ENCODE results near the gene AHCYL2.
"Not testable (repeated sequence)": the region's sequence is repeated elsewhere in the genome, so short reads cannot be mapped to it uniquely, and the experiment has no call there.

Gene AHCYL2

DNA sequence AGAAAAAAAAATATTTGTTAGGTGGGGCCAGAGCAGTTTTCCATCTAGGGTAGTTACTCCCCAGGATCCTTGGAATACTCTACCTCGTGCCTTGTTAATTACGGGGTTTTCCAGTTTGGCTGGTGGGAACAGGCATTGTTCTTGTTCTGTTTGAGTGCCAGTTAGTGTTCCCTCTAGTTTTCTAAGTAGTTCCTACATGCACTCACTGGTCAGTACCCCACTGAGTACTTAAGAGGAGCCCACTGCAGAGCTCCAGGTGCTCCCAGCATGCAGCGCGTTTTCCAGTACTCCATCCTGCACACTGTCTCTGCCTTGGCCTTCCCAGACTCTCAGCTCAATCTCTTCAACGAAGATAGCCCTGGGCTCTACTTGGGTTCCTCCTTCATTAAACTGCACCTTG lies 58.0 kb downstream of the AHCYL2 start:
- DNase-seq (ENCODE audit: low spot score), result no peak

DNA sequence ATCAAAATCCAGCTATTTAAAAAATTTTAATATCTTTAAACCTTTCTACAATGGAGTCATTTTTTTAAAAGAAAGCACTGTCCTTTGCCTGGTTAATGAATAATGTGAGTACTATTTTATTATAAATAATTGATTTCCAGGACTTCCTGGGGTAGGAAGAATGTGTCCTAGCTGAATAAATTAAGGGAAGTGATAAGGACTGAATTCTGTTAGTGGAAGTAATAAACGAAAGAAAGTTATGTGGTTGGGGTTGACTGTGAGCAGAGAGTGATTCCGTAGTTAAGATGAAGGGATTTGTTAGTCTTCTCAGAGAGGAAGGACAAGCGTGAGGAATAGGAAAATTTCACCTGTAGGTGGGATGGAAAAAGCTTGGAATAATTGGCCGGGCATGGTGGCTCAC lies 59.1 kb downstream of the AHCYL2 start:
- no peak for DNase-seq (ENCODE audit: low spot score)

DNA sequence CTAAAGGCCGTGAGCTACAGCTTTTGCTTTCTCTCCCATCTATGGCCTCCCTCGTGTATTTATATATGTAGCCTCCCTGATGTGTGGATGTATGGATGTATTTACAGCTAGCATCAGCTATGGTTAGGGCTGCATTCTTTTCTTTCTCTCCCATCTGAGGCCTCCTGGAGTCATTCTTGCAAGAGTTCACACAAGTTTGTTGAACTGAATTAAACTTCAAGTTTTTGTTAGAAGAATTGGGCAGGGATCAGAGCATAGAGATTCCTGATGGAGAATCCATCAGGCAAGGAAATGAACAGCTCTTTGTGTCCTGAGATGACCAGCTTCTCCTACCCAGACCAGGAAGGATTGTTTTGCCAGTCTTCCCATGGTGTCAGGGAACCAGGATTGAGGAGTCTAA lies 60.3 kb downstream of the AHCYL2 start:
- no peak for DNase-seq (ENCODE audit: low spot score)

DNA sequence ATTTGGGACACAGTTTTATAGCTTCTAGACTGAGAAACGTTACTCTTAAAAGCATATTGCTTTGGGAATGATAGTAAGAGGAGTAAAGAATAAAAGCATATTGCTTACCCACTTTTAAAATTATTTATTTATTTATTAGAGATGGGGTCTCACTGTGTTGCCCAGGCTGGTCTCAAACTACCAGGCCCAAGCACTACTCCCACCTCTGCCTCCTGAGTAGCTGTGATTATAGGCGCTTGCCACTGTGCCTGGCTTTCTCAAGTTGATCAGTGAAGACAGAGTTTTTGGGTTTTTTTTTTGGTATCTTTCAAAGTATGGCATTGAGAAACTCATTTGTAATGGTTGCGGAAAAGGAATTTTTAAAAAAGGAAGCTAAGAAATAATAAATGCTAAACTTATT lies 68.0 kb downstream of the AHCYL2 start:
- DNase-seq (ENCODE audit: low spot score), result no peak

DNA sequence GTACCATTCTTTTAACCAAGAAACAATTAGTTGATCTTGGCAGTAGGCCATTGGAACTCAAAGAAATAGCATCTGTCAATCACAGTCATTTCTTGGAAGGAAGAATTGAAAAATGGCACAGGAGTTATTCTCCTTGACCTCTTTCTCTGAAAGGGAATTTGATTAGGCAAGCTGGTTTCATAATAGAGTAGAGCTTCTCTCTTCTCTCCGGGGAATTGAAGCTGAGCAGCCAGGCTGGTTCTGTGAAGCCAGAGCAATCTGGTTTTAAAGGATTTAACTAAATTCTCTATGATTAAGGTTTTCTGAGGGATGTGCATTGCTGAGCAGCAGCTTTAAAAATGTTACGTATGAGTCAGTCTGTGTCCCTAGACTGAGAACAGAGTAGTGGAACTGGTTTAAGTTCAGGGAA lies 70.2 kb downstream of the AHCYL2 start:
- peak; percentile 81 for DNase-seq (ENCODE audit: low spot score)

DNA sequence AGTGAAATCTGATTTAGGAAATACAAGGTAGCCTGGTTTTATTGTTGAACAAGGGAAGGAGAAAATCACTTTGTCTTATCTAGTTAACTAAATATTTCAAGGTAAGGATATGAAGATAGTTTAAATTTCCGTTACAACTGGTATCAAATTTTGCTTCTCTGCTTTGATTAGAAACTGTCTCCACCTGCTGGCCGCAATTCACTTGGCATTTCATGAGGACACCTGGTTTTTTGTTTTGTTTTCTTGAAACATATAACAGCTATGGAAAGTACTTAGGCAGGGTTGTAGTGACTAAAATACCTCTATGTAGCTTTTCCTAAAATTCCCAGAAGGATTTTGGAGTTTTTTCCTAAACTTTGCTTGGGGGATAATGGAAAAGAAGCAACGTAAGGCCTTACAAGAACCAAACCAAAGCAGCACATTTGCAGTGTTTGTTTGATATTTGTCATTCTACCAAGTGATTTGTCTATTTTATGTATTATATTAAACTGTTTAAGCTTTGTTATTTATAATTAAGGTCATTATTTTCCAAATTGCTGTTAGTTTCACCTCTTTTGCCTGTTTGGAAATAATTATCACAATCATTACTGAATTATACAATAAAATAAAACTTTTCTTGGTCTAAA lies 73.6 kb downstream of the AHCYL2 start:
- peak; percentile 36 for DNase-seq (ENCODE audit: low spot score)

- DNase-seq (ENCODE audit: low spot score), result no peak
Observed at GRCh38 chr7:129299889-129300288, 75.1 kb downstream of the AHCYL2 start.

GRCh38 chr7:129300299-129300698 lies 75.5 kb downstream of the AHCYL2 start:
- DNase-seq (ENCODE audit: low spot score), result not testable (repeated sequence)

DNA sequence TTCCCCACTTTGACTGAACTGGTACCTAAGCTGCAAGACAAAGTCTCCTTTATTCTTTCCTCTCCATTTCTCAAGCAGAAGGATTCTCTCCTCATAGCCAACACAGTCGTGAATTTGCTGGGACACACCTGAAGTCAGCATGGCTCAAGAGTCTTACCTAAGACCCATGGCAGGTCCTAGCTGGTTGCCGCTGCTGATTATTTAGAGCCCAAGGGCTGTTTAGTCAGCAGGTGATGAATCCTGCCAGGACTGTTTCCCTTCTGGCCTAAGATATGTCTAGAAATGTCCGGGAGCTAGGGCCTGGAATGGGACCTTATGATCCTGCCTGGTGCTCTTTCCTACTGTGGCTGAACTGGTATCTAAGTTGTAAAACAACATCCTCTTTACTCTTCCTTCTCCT lies 82.8 kb downstream of the AHCYL2 start:
- no peak for DNase-seq (ENCODE audit: low spot score)

- no peak for DNase-seq (ENCODE audit: low spot score)
Observed at GRCh38 chr7:129308047-129308446, 83.2 kb downstream of the AHCYL2 start.

DNA sequence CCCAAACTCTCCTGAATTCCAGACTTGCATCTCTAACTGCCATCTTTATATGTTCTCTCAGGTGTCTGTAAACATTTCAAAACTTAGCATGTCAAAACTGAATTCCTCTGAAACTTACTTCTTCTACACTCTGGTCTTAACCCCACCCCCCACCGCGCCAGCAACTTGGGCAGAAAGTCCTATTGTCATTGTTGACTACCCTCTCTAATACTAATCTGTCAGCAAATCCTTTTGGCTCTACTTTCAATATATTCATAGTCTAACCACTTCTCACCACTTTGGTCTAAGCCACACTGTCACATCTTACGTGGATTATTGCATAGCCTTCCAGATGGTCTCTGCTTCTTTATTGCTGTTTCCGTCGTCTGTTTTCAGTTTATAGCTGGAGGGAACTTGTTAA lies 86.6 kb downstream of the AHCYL2 start:
- no peak for DNase-seq (ENCODE audit: low spot score)

GRCh38 chr7:129313282-129313681 lies 88.5 kb downstream of the AHCYL2 start:
- DNase-seq (ENCODE audit: low spot score), result no peak

DNA sequence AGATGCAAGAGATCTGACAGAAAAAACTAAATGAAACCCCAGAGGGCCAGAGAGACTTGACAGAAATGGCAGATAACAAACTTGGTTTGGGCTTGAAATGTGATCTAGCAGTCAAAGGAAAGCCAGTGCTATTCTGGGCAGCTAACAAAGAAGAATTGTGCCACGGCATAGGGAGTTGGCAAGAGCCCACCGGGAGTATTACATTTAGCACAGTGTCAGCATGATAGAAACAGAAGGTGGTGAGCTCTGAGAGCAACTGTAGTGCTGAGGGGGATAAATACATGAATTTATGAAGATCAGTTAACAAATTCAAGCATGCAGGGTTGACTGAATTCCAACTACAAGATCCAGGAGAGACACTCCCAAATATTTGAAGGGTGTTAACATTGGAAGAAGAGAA lies 91.1 kb downstream of the AHCYL2 start:
- DNase-seq (ENCODE audit: low spot score), result no peak

GRCh38 chr7:129317450-129317849 lies 92.6 kb downstream of the AHCYL2 start:
- DNase-seq (ENCODE audit: low spot score), result no peak

DNA sequence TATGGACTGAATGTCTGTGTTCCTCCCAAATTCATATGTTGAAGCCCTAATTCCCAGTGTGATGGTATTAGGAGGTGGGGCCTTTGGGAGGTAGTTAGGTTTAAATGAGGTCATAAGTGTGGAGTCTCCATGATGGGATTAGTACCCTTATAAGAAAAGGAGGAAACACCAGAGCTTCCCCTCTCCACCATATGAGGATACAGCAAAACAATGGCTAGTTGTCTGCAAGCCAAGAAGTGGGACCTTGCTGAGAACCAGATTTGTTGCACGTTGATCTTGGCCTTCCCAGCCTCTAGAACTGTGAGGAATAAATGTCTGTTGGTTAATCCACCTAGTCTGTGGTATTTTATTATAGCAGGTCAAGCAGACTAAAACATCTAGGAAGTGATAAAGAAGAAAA lies 102.2 kb downstream of the AHCYL2 start:
- no peak for DNase-seq (ENCODE audit: low spot score)

DNA sequence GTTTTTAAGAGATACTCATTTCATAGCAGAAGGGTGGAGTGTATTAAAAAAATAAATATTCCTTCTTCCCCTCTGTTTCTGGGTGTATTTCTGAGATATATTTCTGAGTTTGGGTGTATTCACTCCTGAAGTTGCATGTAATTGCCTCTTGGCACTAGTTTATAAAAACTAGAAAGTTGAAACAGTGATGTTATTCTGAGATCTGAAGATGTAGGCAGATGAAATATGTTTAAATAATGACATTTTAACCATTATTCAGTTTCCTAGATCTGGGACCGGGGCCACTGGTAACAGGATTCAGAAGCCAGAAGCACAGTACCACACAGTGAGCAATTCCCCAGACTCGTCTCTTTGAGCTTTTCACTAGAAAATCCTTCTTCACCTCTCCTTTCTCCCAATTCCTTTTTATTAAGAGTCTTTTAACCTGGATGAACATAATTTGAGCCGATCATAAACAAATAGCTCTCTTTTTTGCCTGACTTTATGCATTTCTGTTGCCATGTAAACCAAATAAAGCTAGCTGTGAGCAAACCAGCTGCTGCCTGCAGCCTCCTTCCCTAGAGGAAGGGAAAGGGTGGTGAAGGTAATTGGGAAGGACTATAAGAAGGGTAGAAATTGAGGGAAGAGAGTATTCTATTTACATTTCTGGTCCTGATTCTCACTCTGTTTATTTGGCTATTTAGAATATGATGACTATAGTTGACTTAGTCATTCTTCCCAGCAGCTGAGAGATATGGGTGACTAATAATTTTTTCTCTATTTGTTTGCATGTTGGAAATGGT lies 107.6 kb downstream of the AHCYL2 start:
- DNase-seq (ENCODE audit: low spot score), result no peak

- DNase-seq (ENCODE audit: low spot score), result no peak
Observed at GRCh38 chr7:129334473-129334872, 109.6 kb downstream of the AHCYL2 start.

DNA sequence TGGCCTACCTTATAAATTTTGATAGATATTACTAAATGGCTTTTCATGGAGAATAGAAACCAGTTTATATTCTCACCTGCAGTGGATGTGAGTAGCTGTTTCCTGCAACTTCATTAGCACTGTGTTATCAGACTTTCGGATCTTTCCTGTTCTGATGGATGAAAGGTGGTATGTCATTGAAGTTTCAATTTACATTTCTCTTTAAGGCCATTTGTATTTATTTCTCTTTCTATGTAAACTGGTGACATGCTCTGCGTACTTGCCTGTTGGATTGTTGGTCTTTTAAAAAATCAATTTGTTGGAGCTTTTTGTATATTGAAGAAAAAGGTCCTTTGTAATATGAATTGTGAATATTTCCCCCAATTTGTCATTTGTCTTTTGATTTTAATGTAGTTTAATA lies 113.6 kb downstream of the AHCYL2 start:
- DNase-seq (ENCODE audit: low spot score), result no peak

- no peak for DNase-seq (ENCODE audit: low spot score)
Observed at GRCh38 chr7:129341212-129341611, 116.4 kb downstream of the AHCYL2 start.

GRCh38 chr7:129341816-129342806 lies 117.3 kb downstream of the AHCYL2 start:
- no peak for DNase-seq (ENCODE audit: low spot score)

- DNase-seq (ENCODE audit: low spot score), result peak; percentile 35
Observed at GRCh38 chr7:129343099-129343700, 118.4 kb downstream of the AHCYL2 start.

DNA sequence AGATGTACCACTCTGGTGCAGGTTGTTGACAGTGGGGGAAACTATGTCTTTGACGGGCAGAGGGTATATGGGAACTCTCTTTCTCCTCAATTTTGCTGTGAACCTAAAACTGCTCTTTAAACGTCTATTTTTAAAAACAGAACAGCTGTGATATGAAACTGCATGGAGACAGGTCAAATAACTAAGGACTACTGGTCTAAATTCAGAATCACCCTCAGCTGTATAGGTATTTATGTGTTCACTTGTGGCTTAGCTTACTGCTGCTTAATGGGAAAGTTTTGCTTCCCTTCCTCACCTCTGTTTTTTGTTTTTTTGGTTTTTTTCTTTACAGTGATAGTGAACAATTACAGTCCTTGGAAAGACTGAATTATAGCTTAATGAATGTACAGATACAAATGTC lies 122.5 kb downstream of the AHCYL2 start:
- no peak for DNase-seq (ENCODE audit: low spot score)
